Fibroblast of pulmonary artery (primary cell): Measurements from ENCODE around the gene SERPINE2.
A peak's percentile ranks its signal among the peaks of the same experiment; 100 is the strongest.

ENCODE experiments used
- DNase-seq: peaks from one replicate; pipeline ENCODE4 v3.0.0-alpha.2; 2010; ENCODE audit warnings: low read depth
- H3K4me3 ChIP-seq: replicated peaks from 2 replicates; pipeline ENCODE4 v1.5.1; 2011; ENCODE audit warnings: low read depth, mild to moderate bottlenecking, control low read depth, low read length, moderate library complexity
- CTCF ChIP-seq: IDR thresholded peaks from 2 replicates; pipeline ENCODE4 v1.5.1; 2011; ENCODE audit warnings: mild to moderate bottlenecking, control low read depth, low read length, inconsistent platforms; ENCODE audit errors: missing control alignments

The SERPINE2 gene

GRCh38 chr2:224022486-224022885 is 16.6 kb downstream of the SERPINE2 start:
- TF ChIP-seq CTCF = no peak
- no peak for DNase-seq
- H3K4me3 ChIP-seq = no peak overlapping the region

GRCh38 chr2:224020523-224020922 is 18.6 kb downstream of the SERPINE2 start:
- no peak for DNase-seq

GRCh38 chr2:224017957-224018356 is 21.1 kb downstream of the SERPINE2 start:
- no peak for DNase-seq
- TF ChIP-seq CTCF = no peak

More at GRCh38 chr2:224020523-224020922, 18.6 kb downstream of the SERPINE2 start:
- no peak overlapping the region for H3K4me3 ChIP-seq
- TF ChIP-seq CTCF = no peak

GRCh38 chr2:224016963-224017362 is 22.1 kb downstream of the SERPINE2 start:
- DNase-seq = no peak
- TF ChIP-seq CTCF = no peak
- H3K4me3 ChIP-seq = no peak overlapping the region

More at GRCh38 chr2:224017957-224018356, 21.1 kb downstream of the SERPINE2 start:
- H3K4me3 ChIP-seq = no peak overlapping the region

- no peak for DNase-seq
- no peak for TF ChIP-seq CTCF
- no peak overlapping the region for H3K4me3 ChIP-seq
Measured at GRCh38 chr2:224014336-224014735, 24.8 kb downstream of the SERPINE2 start.

- no peak for DNase-seq
- no peak overlapping the region for H3K4me3 ChIP-seq
- no peak for TF ChIP-seq CTCF
Measured at GRCh38 chr2:224011837-224012236, 27.2 kb downstream of the SERPINE2 start.

- H3K4me3 ChIP-seq = no peak overlapping the region
- TF ChIP-seq CTCF = no peak
- peak; percentile 54 for DNase-seq
Measured at GRCh38 chr2:224009605-224010315, 29.3 kb downstream of the SERPINE2 start.
